Tibial artery (tissue), 4 donors: ENCODE results near the gene POMGNT1.
"Not testable (repeated sequence)": the region's sequence is repeated elsewhere in the genome, so short reads cannot be mapped to it uniquely, and the experiment has no call there.

Experiments used
- DNase-seq, 2 donors: peaks; one replicate each; pipeline ENCODE4 v3.0.0-alpha.2; 2019
- H3K27ac ChIP-seq, 2 donors: fragments of 200-600 bp; sonication (generic) in 1 of 2; 1 replicate in 1 of 2; 2 replicates in 1 of 2; pipeline ENCODE4 v1.5.1; 2018 to 2019; ENCODE audit warnings: mild to moderate bottlenecking in 1 of 2
- H3K27me3 ChIP-seq, 2 donors: fragments of 200-600 bp; sonication (generic) in 1 of 2; one replicate each; pipeline versions ENCODE4 v1.5.1 to v1.6.0; 2016 to 2019
- H3K36me3 ChIP-seq, 3 donors: fragments of 200-600 bp; sonication (generic) in 2 of 3; one replicate each; pipeline ENCODE4 v1.5.1; 2016 to 2019; ENCODE audit warnings: mild to moderate bottlenecking in 2 of 3
- H3K4me1 ChIP-seq, 4 donors: fragments of 200-600 bp; sonication (generic) in 2 of 4; 1 replicate in 3 of 4; 2 replicates in 1 of 4; pipeline ENCODE4 v1.5.1; 2016 to 2019
- H3K4me3 ChIP-seq, 2 donors: fragments of 200-600 bp; sonication (generic) in 1 of 2; 1 replicate in 1 of 2; 2 replicates in 1 of 2; pipeline ENCODE4 v1.5.1; 2018 to 2019; ENCODE audit warnings: mild to moderate bottlenecking in 2 of 2
- H3K9me3 ChIP-seq, 3 donors: fragments of 200-600 bp; sonication (generic) in 1 of 3; one replicate each; pipeline ENCODE4 v1.5.1; 2016 to 2019
- CTCF ChIP-seq, 2 experiments: fragments of 200-600 bp in 1 of 2; fragments of 450-650 bp in 1 of 2; IDR thresholded peaks; one replicate each; pipeline ENCODE4 v1.5.1; 2017 to 2019; ENCODE audit warnings: antibody characterized with exemption in 2 of 2, mild to moderate bottlenecking in 1 of 2, moderate library complexity in 1 of 2
- intact Hi-C: fragments of 100-400 bp; cut with DNase I; formaldehyde crosslinking; loops from one replicate; pipeline ENCODE4 v1.15.0; 2023; ENCODE audit warnings: low total_unique reads

Gene POMGNT1

GRCh38 chr1:46242918-46243317 lies 44.7 kb upstream of the POMGNT1 start:
- no peak for DNase-seq
- intact Hi-C loops, result loop anchor here (10.0 kb wide), 1 partner anchor 102 kb away; the partner anchor contains the start of gene NSUN4

GRCh38 chr1:46241733-46242132 lies 43.5 kb upstream of the POMGNT1 start:
- H3K36me3 ChIP-seq, H3K27ac ChIP-seq, H3K27me3 ChIP-seq, H3K4me1 ChIP-seq, H3K4me3 ChIP-seq, DNase-seq, H3K9me3 ChIP-seq: not testable (repeated sequence)
- intact Hi-C loops, result loop anchor here (10.0 kb wide), 1 partner anchor 103 kb away; the partner anchor contains the start of gene NSUN4

More at GRCh38 chr1:46242918-46243317, 44.7 kb upstream of the POMGNT1 start:
- H3K36me3 ChIP-seq, result no peaks in the 10 kb centered on the region
- no peak overlapping the region for H3K4me3 ChIP-seq
- no peak for TF ChIP-seq CTCF (IDR thresholded peaks at IDR 0.05)
- no peaks in the 10 kb centered on the region for H3K27me3 ChIP-seq
- peaks cover 0 to 10% (median 9%) of the 10 kb centered on the region in 4 donors for H3K4me1 ChIP-seq
- no peak overlapping the region for H3K27ac ChIP-seq
- no peaks in the 10 kb centered on the region for H3K9me3 ChIP-seq

- H3K27me3 ChIP-seq, H3K27ac ChIP-seq, intact Hi-C loops, H3K9me3 ChIP-seq, H3K4me1 ChIP-seq, H3K4me3 ChIP-seq, H3K36me3 ChIP-seq, DNase-seq: not testable (repeated sequence)
Observed at GRCh38 chr1:46238865-46239264, 40.6 kb upstream of the POMGNT1 start.

GRCh38 chr1:46236882-46237281 lies 38.6 kb upstream of the POMGNT1 start:
- no peaks in the 10 kb centered on the region for H3K36me3 ChIP-seq
- no peaks in the 10 kb centered on the region for H3K4me1 ChIP-seq
- no peaks in the 10 kb centered on the region for H3K27me3 ChIP-seq
- TF ChIP-seq CTCF (IDR thresholded peaks at IDR 0.05), result no peak
- H3K9me3 ChIP-seq, result no peaks in the 10 kb centered on the region
- intact Hi-C loops, result no loop called here
- no peak overlapping the region for H3K27ac ChIP-seq
- no peak for DNase-seq
- no peak overlapping the region for H3K4me3 ChIP-seq

- H3K4me1 ChIP-seq, H3K9me3 ChIP-seq, H3K27ac ChIP-seq, DNase-seq, H3K4me3 ChIP-seq, H3K36me3 ChIP-seq, H3K27me3 ChIP-seq, intact Hi-C loops: not testable (repeated sequence)
Observed at GRCh38 chr1:46231231-46231630, 33.0 kb upstream of the POMGNT1 start.

GRCh38 chr1:46224966-46225365 lies 26.7 kb upstream of the POMGNT1 start:
- intact Hi-C loops, result loop anchor here (5.0 kb wide), 1 partner anchor 188 kb away; no protein-coding TSS in a partner anchor
- peaks cover 0 to 16% (median 15%) of the 10 kb centered on the region in 3 donors for H3K36me3 ChIP-seq
- DNase-seq, result no peak
- TF ChIP-seq CTCF (IDR thresholded peaks at IDR 0.05), result no peak
- no peak overlapping the region for H3K4me3 ChIP-seq
- H3K4me1 ChIP-seq, result peaks cover 0 to 3% (median 0%) of the 10 kb centered on the region in 4 donors
- H3K9me3 ChIP-seq, result no peaks in the 10 kb centered on the region
- no peak overlapping the region for H3K27ac ChIP-seq
- H3K27me3 ChIP-seq, result no peaks in the 10 kb centered on the region

GRCh38 chr1:46223472-46223943 lies 25.3 kb upstream of the POMGNT1 start:
- no peaks in the 10 kb centered on the region for H3K9me3 ChIP-seq
- peak; percentile 89 to 92 for TF ChIP-seq CTCF (IDR thresholded peaks at IDR 0.05)
- H3K36me3 ChIP-seq, result peaks cover 0 to 24% (median 19%) of the 10 kb centered on the region in 3 donors
- H3K27me3 ChIP-seq, result no peaks in the 10 kb centered on the region
- peaks cover 0 to 3% (median 0%) of the 10 kb centered on the region in 4 donors for H3K4me1 ChIP-seq
- no peak overlapping the region for H3K4me3 ChIP-seq
- H3K27ac ChIP-seq, result no peak overlapping the region
- peak; percentile 49 to 76 for DNase-seq
- intact Hi-C loops, result no loop called here

- H3K9me3 ChIP-seq, H3K27me3 ChIP-seq, H3K27ac ChIP-seq, H3K4me3 ChIP-seq, DNase-seq, intact Hi-C loops, H3K4me1 ChIP-seq: not testable (repeated sequence)
- peaks cover 0 to 24% (median 19%) of the 10 kb centered on the region in 3 donors for H3K36me3 ChIP-seq
Observed at GRCh38 chr1:46223055-46223454, 24.8 kb upstream of the POMGNT1 start.
